Prostate gland (tissue), 2 donors: ENCODE measurements around the gene ATP6V1E1.

ENCODE experiments used
- CTCF ChIP-seq, 4 experiments: fragments of 200-600 bp in 2 of 4; fragments of 450-650 bp in 2 of 4; sonication (generic) in 2 of 4; IDR thresholded peaks; 1 replicate in 3 of 4; 2 replicates in 1 of 4; pipeline ENCODE4 v1.5.1; 2016 to 2019; ENCODE audit warnings: antibody characterized with exemption in 4 of 4, mild to moderate bottlenecking in 2 of 4, moderate library complexity in 2 of 4
- POLR2A ChIP-seq: fragments of 450-650 bp; IDR thresholded peaks from one replicate; pipeline ENCODE4 v1.6.1; 2016; ENCODE audit warnings: antibody characterized with exemption, mild to moderate bottlenecking

DNA sequence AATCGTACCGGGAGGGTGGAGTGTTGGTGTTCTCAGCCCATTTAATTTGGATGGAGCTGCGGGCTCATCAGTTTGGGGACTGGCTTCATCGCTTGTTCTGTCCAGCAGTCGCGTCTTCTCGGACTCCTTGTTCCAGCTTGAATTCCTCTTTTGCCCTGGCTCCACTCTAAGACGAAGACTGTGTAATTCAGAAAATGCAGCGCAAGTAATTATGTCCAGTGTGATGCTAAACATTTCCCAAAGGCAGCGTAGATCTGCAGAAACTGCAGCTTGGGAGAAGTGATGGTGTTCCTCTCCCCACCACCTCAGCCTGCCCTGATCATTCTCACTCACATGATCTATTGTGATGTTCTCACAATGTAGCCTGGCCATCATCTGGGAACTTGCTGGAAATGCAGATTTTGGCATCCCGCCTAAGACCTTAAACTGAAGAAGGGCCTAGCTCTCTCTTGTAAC, 64.6 kb downstream of the ATP6V1E1 start:
- TF ChIP-seq CTCF (IDR thresholded peaks at IDR 0.05) (no peak), POLR2A (no peak)
